Smooth muscle cell (in vitro differentiated cells): ENCODE measurements around the gene GARIN5B. TPM values are rescaled to one million over a fixed set of nuclear protein-coding genes. Genes with fewer than 3 reads are reported as not detected.
"Not testable (repeated sequence)": the region's sequence is repeated elsewhere in the genome, so short reads cannot be mapped to it uniquely, and the experiment has no call there.

Experiments used
- DNase-seq: peaks from one replicate; lab custom pipeline; 2025; ENCODE audit not compliant: unreplicated experiment; lab: John Stamatoyannopoulos, UW
- H2AFZ ChIP-seq: fragments of 200-600 bp; sonication (generic); 2 replicates; pipeline ENCODE4 v1.6.0; 2016; ENCODE audit warnings: antibody characterized with exemption, low read depth, mild to moderate bottlenecking
- H3F3A ChIP-seq: fragments of 200-600 bp; sonication (generic); 2 replicates; pipeline ENCODE4 v1.6.0; 2017; ENCODE audit warnings: antibody characterized with exemption, low read depth
- H3K27ac ChIP-seq: fragments of 200-600 bp; sonication (generic); 2 replicates; pipeline ENCODE4 v1.5.1; 2016; ENCODE audit warnings: low read depth, mild to moderate bottlenecking
- H3K27me3 ChIP-seq: fragments of 200-600 bp; sonication (generic); 2 replicates; pipeline ENCODE4 v1.6.1; 2016; ENCODE audit warnings: low read depth, mild to moderate bottlenecking
- H3K36me3 ChIP-seq: fragments of 200-600 bp; sonication (generic); 2 replicates; pipeline ENCODE4 v1.5.1; 2016; ENCODE audit warnings: low read depth
- H3K4me1 ChIP-seq: fragments of 200-600 bp; sonication (generic); 2 replicates; pipeline ENCODE4 v1.5.1; 2016; ENCODE audit warnings: low read depth
- H3K4me2 ChIP-seq: fragments of 200-600 bp; sonication (generic); 2 replicates; pipeline ENCODE4 v1.6.0; 2016; ENCODE audit warnings: mild to moderate bottlenecking
- H3K4me3 ChIP-seq: fragments of 200-600 bp; sonication (generic); 2 replicates; pipeline ENCODE4 v1.5.1; 2016; ENCODE audit warnings: mild to moderate bottlenecking
- H3K79me2 ChIP-seq: fragments of 200-600 bp; sonication (generic); 2 replicates; pipeline ENCODE4 v1.6.0; 2016; ENCODE audit warnings: low read depth, mild to moderate bottlenecking
- H3K9ac ChIP-seq: fragments of 200-600 bp; sonication (generic); 2 replicates; pipeline ENCODE4 v1.6.0; 2016; ENCODE audit warnings: low read depth
- H3K9me3 ChIP-seq: fragments of 200-600 bp; sonication (generic); replicated peaks from 2 replicates; pipeline ENCODE4 v1.5.1; 2016; ENCODE audit warnings: low read depth
- H4K20me1 ChIP-seq: fragments of 200-600 bp; sonication (generic); 2 replicates; pipeline ENCODE4 v1.6.0; 2016; ENCODE audit warnings: low read depth
- CTCF ChIP-seq: fragments of 200-600 bp; sonication (generic); IDR thresholded peaks from 2 replicates; pipeline ENCODE4 v1.5.1; 2017; ENCODE audit warnings: borderline replicate concordance, mild to moderate bottlenecking, antibody characterized with exemption; ENCODE audit not compliant: insufficient read depth, poor library complexity, severe bottlenecking
- WGBS: methylation state at CpG from one replicate; pipeline ENCODE4 v1.1.7; 2016; ENCODE audit warnings: low lambda C conversion rate; 5-methylcytosine and 5-hydroxymethylcytosine counted together
- polyA plus RNA-seq: library from polyadenylated mRNA; unstranded; fragments of >200 nt; fragmentation: Nextera tagmentation; extraction: Ambion mirVana; gene quantifications from 2 replicates; pipeline ENCODE4 v1.2.1, GENCODE V29; 2016
- total RNA-seq: library from RNA; depleted of rRNA; stranded (reverse); fragments of >200 nt; gene quantifications from 2 replicates; pipeline ENCODE4 v1.2.3, GENCODE V29; 2014

GARIN5B gene
- 0.58 TPM in 1 of 2 replicates, not detected in the other for total RNA-seq
- 0.07 and 0.35 TPM in 2 replicates for polyA plus RNA-seq

- H3K4me2 ChIP-seq = no peak within 1 kb of the TSS
- H3K9me3 ChIP-seq = no peaks in the 10 kb centered on the region
- H3K27ac ChIP-seq = peak within 1 kb of the TSS; percentile 52
- H3K36me3 ChIP-seq = no peaks in the 10 kb centered on the region
- H3K4me1 ChIP-seq = peaks cover 6% of the 10 kb centered on the region
- H2AFZ ChIP-seq = no peak within 1 kb of the TSS
- H3K4me3 ChIP-seq = no peak within 1 kb of the TSS
- peaks cover 22% of the 10 kb centered on the region for H3F3A ChIP-seq
- TF ChIP-seq CTCF = no peak
- no peaks in the 10 kb centered on the region for H3K27me3 ChIP-seq
- 64% methylated on average over 27 of the region's 27 CpGs for WGBS
- H3K79me2 ChIP-seq = no peaks in the 10 kb centered on the region
- H3K9ac ChIP-seq = no peak within 1 kb of the TSS
- H4K20me1 ChIP-seq = peaks cover 22% of the 10 kb centered on the region
- DNase-seq = no peak
These were observed at the start of gene GARIN5B for GRCh38 chr19:55362990-55363716. Gene GARIN5B (minus strand): TSS chr19:55363260. CDS start chr19:55363066, 194 bp downstream.

- no peaks in the 10 kb centered on the region for H3K9me3 ChIP-seq
- no peak overlapping the region for H3K9ac ChIP-seq
- 95% methylated on average over 2 of the region's 2 CpGs for WGBS
- peaks cover 21% of the 10 kb centered on the region for H4K20me1 ChIP-seq
- H2AFZ ChIP-seq = no peak overlapping the region
- H3K27ac ChIP-seq = no peak overlapping the region
- DNase-seq = no peak
- no peak overlapping the region for H3K4me3 ChIP-seq
- H3K36me3 ChIP-seq = no peaks in the 10 kb centered on the region
- H3K79me2 ChIP-seq = peaks cover 22% of the 10 kb centered on the region
- no peaks in the 10 kb centered on the region for H3K27me3 ChIP-seq
- no peak for TF ChIP-seq CTCF
- H3F3A ChIP-seq = no peaks in the 10 kb centered on the region
- H3K4me1 ChIP-seq = peaks cover 14% of the 10 kb centered on the region
- no peak overlapping the region for H3K4me2 ChIP-seq
These were observed 47.1 kb upstream of the GARIN5B start for GRCh38 chr19:55410168-55410567.

GRCh38 chr19:55409179-55409578, 46.1 kb upstream of the GARIN5B start:
- not testable (repeated sequence) for H3K9me3 ChIP-seq, H3K4me3 ChIP-seq, H3K9ac ChIP-seq, H3K27me3 ChIP-seq, H3K36me3 ChIP-seq, H3K27ac ChIP-seq, H2AFZ ChIP-seq, H3F3A ChIP-seq, H3K4me2 ChIP-seq, DNase-seq
- Histone ChIP-seq H4K20me1 (peaks cover 28% of the 10 kb centered on the region), H3K4me1 (peaks cover 14% of the 10 kb centered on the region), H3K79me2 (peaks cover 30% of the 10 kb centered on the region)
- 98% methylated on average over 8 of the region's 8 CpGs for WGBS

DNA sequence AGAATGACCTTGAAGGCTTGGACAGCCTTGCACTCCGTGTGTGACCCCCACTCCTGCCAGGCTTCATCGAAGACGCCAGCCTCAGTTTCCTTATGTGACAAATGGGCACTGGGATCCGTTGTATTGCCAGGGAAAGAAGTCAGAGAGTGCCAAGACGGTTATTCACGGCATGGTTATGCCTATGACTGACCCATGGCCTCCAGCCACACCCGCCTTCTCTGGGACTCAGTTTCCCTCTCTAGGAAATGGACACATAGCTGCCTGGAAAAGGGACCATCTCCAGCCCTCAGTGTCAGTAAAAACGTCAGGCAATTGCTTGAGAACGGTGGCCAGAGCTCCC, 45.4 kb upstream of the GARIN5B start:
- Histone ChIP-seq H3K4me2 (peak overlapping the region; percentile 76), H3K4me3 (peak overlapping the region; percentile 78), H3K27ac (peak overlapping the region; percentile 82), H3F3A (no peaks in the 10 kb centered on the region), H3K9me3 (no peaks in the 10 kb centered on the region), H3K79me2 (peaks cover 34% of the 10 kb centered on the region), H3K4me1 (peaks cover 14% of the 10 kb centered on the region), H2AFZ (peak overlapping the region; percentile 47), H3K36me3 (no peaks in the 10 kb centered on the region), H3K9ac (peak overlapping the region; percentile 65), H4K20me1 (peaks cover 32% of the 10 kb centered on the region), H3K27me3 (no peaks in the 10 kb centered on the region)
- no peak for DNase-seq
- 70% methylated on average over 9 of the region's 9 CpGs for WGBS
- no peak for TF ChIP-seq CTCF
